ENCODE data around the gene MVB12B.

MVB12B gene

GRCh38 chr9:126495411-126496180 lies 169.0 kb downstream of the MVB12B start:
- no peak for DNase-seq (ENCODE audit: low read depth)
- in situ Hi-C loops (cut with HindIII; ENCODE audit: low sequenced_read_pairs): no loop called here
- no peak overlapping the region for H3K4me3 ChIP-seq (ENCODE audit: low read depth, low read length)
- TF ChIP-seq CTCF (IDR thresholded peaks at IDR 0.05; ENCODE audit: low read depth, low read length, missing control alignments): no peak

GRCh38 chr9:126496181-126496576 lies 169.6 kb downstream of the MVB12B start:
- DNase-seq (ENCODE audit: low read depth): no peak
- H3K4me3 ChIP-seq (ENCODE audit: low read depth, low read length): no peak overlapping the region
- in situ Hi-C loops (cut with HindIII; ENCODE audit: low sequenced_read_pairs): no loop called here
- TF ChIP-seq CTCF (IDR thresholded peaks at IDR 0.05; ENCODE audit: low read depth, low read length, missing control alignments): no peak

- no peak for DNase-seq (ENCODE audit: low read depth)
- no peak overlapping the region for H3K4me3 ChIP-seq (ENCODE audit: low read depth, low read length)
- in situ Hi-C loops (cut with HindIII; ENCODE audit: low sequenced_read_pairs): no loop called here
- TF ChIP-seq CTCF (IDR thresholded peaks at IDR 0.05; ENCODE audit: low read depth, low read length, missing control alignments): no peak
These were observed 170.4 kb downstream of the MVB12B start for GRCh38 chr9:126496781-126497659.

GRCh38 chr9:126497660-126498275 lies 171.1 kb downstream of the MVB12B start:
- no peak overlapping the region for H3K4me3 ChIP-seq (ENCODE audit: low read depth, low read length)
- TF ChIP-seq CTCF (IDR thresholded peaks at IDR 0.05; ENCODE audit: low read depth, low read length, missing control alignments): no peak
- DNase-seq (ENCODE audit: low read depth): no peak
- in situ Hi-C loops (cut with HindIII; ENCODE audit: low sequenced_read_pairs): no loop called here

GRCh38 chr9:126498331-126498730 lies 171.7 kb downstream of the MVB12B start:
- TF ChIP-seq CTCF (IDR thresholded peaks at IDR 0.05; ENCODE audit: low read depth, low read length, missing control alignments): no peak
- DNase-seq (ENCODE audit: low read depth): no peak
- in situ Hi-C loops (cut with HindIII; ENCODE audit: low sequenced_read_pairs): no loop called here
- H3K4me3 ChIP-seq (ENCODE audit: low read depth, low read length): no peak overlapping the region

All from astrocyte of the cerebellum (primary cell).